Astrocyte (in vitro differentiated cells and primary cell): ENCODE results near the gene C15orf39.

ENCODE experiments used
- EZH2 ChIP-seq: IDR thresholded peaks from 2 replicates; pipeline ENCODE4 v1.6.1; 2012; ENCODE audit warnings: mild to moderate bottlenecking, low read length, inconsistent platforms; ENCODE audit not compliant: insufficient read depth
- TF ChIP-seq, protein P1 (sequence below): IDR thresholded peaks from 2 replicates; pipeline ENCODE4 v1.5.1; 2011; ENCODE audit warnings: low read depth, mild to moderate bottlenecking, inconsistent platforms, low read length, moderate library complexity; ENCODE audit not compliant: insufficient read depth

DNA sequence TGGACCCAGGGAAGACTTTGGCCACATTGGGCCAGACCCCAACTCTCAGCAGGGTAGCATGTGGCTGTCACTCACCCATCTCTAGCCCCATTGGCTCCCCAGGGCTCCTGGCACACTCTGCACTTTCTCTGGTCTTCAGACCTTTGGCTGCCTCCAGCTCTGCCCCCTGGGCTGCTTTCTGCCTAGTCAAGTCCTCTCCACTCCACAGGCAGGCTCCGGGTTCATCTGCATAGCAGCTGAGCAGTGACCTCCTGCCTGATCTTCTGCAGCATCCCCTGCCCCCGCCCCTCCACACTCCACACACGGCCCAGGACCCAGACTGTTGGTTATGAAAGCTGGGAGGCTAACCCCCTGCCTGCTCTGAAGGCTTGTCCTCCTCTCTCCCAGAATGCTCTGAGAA, 8.4 kb upstream of the C15orf39 start:
- TF ChIP-seq EZH2, result no peak
- TF ChIP-seq, protein P1, sequence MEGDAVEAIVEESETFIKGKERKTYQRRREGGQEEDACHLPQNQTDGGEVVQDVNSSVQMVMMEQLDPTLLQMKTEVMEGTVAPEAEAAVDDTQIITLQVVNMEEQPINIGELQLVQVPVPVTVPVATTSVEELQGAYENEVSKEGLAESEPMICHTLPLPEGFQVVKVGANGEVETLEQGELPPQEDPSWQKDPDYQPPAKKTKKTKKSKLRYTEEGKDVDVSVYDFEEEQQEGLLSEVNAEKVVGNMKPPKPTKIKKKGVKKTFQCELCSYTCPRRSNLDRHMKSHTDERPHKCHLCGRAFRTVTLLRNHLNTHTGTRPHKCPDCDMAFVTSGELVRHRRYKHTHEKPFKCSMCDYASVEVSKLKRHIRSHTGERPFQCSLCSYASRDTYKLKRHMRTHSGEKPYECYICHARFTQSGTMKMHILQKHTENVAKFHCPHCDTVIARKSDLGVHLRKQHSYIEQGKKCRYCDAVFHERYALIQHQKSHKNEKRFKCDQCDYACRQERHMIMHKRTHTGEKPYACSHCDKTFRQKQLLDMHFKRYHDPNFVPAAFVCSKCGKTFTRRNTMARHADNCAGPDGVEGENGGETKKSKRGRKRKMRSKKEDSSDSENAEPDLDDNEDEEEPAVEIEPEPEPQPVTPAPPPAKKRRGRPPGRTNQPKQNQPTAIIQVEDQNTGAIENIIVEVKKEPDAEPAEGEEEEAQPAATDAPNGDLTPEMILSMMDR, result no peak
